Astrocyte (in vitro differentiated cells and primary cell): Measurements from ENCODE around the gene MORN3. TPM values are rescaled to one million over a fixed set of nuclear protein-coding genes. Genes with fewer than 3 reads are reported as not detected.

Experiments
- DNase-seq: peaks from one replicate; pipeline ENCODE4 v3.0.0-alpha.2; 2010; ENCODE audit warnings: low read depth
- FAIRE-seq: peaks from 2 replicates; lab custom pipeline; 2011; peaks lifted over from hg19 to GRCh38; lab: Jason Lieb, UNC
- H2AFZ ChIP-seq: 2 replicates; pipeline ENCODE4 v1.6.0; 2012; ENCODE audit warnings: low read depth, low read length, inconsistent platforms
- H3K27ac ChIP-seq: 2 replicates; pipeline ENCODE4 v1.5.1; 2011; ENCODE audit warnings: low read depth, low read length, inconsistent platforms
- H3K27me3 ChIP-seq: 2 replicates; pipeline ENCODE4 v1.6.0; 2011; ENCODE audit warnings: low read length, inconsistent platforms; ENCODE audit not compliant: insufficient read depth
- H3K36me3 ChIP-seq: 2 replicates; pipeline ENCODE4 v1.5.1; 2011; ENCODE audit warnings: low read length, inconsistent platforms; ENCODE audit not compliant: insufficient read depth
- H3K4me1 ChIP-seq: 2 replicates; pipeline ENCODE4 v1.5.1; 2011; ENCODE audit warnings: low read length, inconsistent platforms; ENCODE audit not compliant: insufficient read depth
- H3K4me2 ChIP-seq: 2 replicates; pipeline ENCODE4 v1.6.0; 2012; ENCODE audit warnings: low read length, inconsistent platforms
- H3K4me3 ChIP-seq: 2 replicates; pipeline ENCODE4 v1.5.1; 2011; ENCODE audit warnings: low read depth, mild to moderate bottlenecking, low read length, inconsistent platforms; ENCODE audit not compliant: insufficient read depth
- H3K79me2 ChIP-seq: 2 replicates; pipeline ENCODE4 v1.6.0; 2012; ENCODE audit warnings: mild to moderate bottlenecking, low read length, inconsistent platforms; ENCODE audit not compliant: insufficient read depth
- H3K9ac ChIP-seq: 2 replicates; pipeline ENCODE4 v1.6.0; 2012; ENCODE audit warnings: mild to moderate bottlenecking, low read length, inconsistent platforms
- H3K9me3 ChIP-seq: 2 replicates; pipeline ENCODE4 v1.5.1; 2012; ENCODE audit warnings: low read depth, mild to moderate bottlenecking, low read length, inconsistent platforms; ENCODE audit not compliant: insufficient read depth
- H4K20me1 ChIP-seq: 2 replicates; pipeline ENCODE4 v1.6.0; 2012; ENCODE audit warnings: low read length, inconsistent platforms; ENCODE audit not compliant: insufficient read depth
- H3K27ac Mint-ChIP-seq: one replicate; pipeline ENCODE4 v1.8.0; 2021; ENCODE audit warnings: mild to moderate bottlenecking, mixed read lengths; ENCODE audit not compliant: unreplicated experiment
- H3K27me3 Mint-ChIP-seq: one replicate; pipeline ENCODE4 v1.8.0; 2021; ENCODE audit warnings: low read depth, mixed read lengths; ENCODE audit not compliant: unreplicated experiment
- H3K36me3 Mint-ChIP-seq: one replicate; pipeline ENCODE4 v1.8.0; 2021; ENCODE audit warnings: low read depth, mixed read lengths; ENCODE audit not compliant: unreplicated experiment
- H3K4me1 Mint-ChIP-seq: one replicate; pipeline ENCODE4 v1.8.0; 2021; ENCODE audit warnings: low read depth, mixed read lengths; ENCODE audit not compliant: unreplicated experiment
- H3K4me3 Mint-ChIP-seq: one replicate; pipeline ENCODE4 v1.8.0; 2021; ENCODE audit warnings: mild to moderate bottlenecking, moderate library complexity, mixed read lengths; ENCODE audit not compliant: unreplicated experiment
- H3K9me3 Mint-ChIP-seq: one replicate; pipeline ENCODE4 v1.8.0; 2021; ENCODE audit warnings: mild to moderate bottlenecking, mixed read lengths; ENCODE audit not compliant: unreplicated experiment
- CTCF ChIP-seq: IDR thresholded peaks from 2 replicates; pipeline ENCODE4 v1.5.1; 2011; ENCODE audit warnings: low read depth, mild to moderate bottlenecking, inconsistent platforms, low read length, moderate library complexity; ENCODE audit not compliant: insufficient read depth
- EZH2 ChIP-seq: IDR thresholded peaks from 2 replicates; pipeline ENCODE4 v1.6.1; 2012; ENCODE audit warnings: mild to moderate bottlenecking, low read length, inconsistent platforms; ENCODE audit not compliant: insufficient read depth
- total RNA-seq: library from RNA; stranded (reverse); gene quantifications from 2 replicates; pipeline ENCODE4 v1.2.1, GENCODE V29; 2021

MORN3 gene
- total RNA-seq, 1 donor from 2014 or later = 0.36 TPM

GRCh38 chr12:121708313-121709063 lies 39.0 kb upstream of the MORN3 start:
- Histone ChIP-seq H3K4me1 (peaks cover 21% of the 10 kb centered on the region), H3K27ac (no peak overlapping the region), H3K79me2 (peaks cover 9% of the 10 kb centered on the region), H2AFZ (no peak overlapping the region), H4K20me1 (peaks cover 4% of the 10 kb centered on the region), H3K9ac (no peak overlapping the region), H3K4me2 (no peak overlapping the region), H3K36me3 (no peaks in the 10 kb centered on the region), H3K4me3 (no peak overlapping the region), H3K9me3 (no peaks in the 10 kb centered on the region), H3K27me3 (no peaks in the 10 kb centered on the region)
- Mint-ChIP-seq H3K4me1 (peaks cover 14% of the 10 kb centered on the region), H3K9me3 (peaks cover 17% of the 10 kb centered on the region), H3K4me3 (no peak overlapping the region), H3K27me3 (peaks cover 2% of the 10 kb centered on the region), H3K27ac (no peak overlapping the region), H3K36me3 (no peaks in the 10 kb centered on the region)
- DNase-seq = no peak
- FAIRE-seq = no peak
- no peak for TF ChIP-seq EZH2
- no peak for TF ChIP-seq CTCF

DNA sequence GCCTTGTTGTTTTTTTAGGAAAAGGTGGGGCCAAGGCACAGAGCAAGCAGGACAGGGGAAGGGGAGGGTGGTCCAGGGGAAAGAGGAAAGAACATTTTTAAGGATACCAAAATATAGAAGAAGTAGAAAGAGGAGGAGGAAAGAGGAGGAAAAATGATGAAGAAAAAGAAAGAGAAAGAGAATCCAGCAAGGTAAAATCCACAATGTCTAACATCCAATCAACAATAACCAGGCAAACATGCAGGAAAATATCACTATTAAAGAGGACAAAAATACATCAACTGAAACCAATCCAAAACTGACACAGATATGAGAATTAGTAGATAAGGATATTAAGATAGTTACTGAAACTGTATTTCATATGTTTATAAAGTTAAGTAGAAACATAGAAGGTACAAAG lies 36.1 kb upstream of the MORN3 start:
- Histone ChIP-seq H3K9me3 (no peaks in the 10 kb centered on the region), H3K4me2 (no peak overlapping the region), H3K4me3 (no peak overlapping the region), H3K36me3 (no peaks in the 10 kb centered on the region), H3K79me2 (no peaks in the 10 kb centered on the region), H3K27me3 (peaks cover 2% of the 10 kb centered on the region), H4K20me1 (no peaks in the 10 kb centered on the region), H2AFZ (no peak overlapping the region), H3K4me1 (peaks cover 6% of the 10 kb centered on the region), H3K27ac (no peak overlapping the region), H3K9ac (no peak overlapping the region)
- Mint-ChIP-seq H3K27me3 (peaks cover 4% of the 10 kb centered on the region), H3K4me3 (no peak overlapping the region), H3K36me3 (no peaks in the 10 kb centered on the region), H3K4me1 (peaks cover 9% of the 10 kb centered on the region), H3K27ac (no peak overlapping the region), H3K9me3 (peaks cover 12% of the 10 kb centered on the region)
- no peak for TF ChIP-seq EZH2
- TF ChIP-seq CTCF = no peak
- DNase-seq (no peak), FAIRE-seq (no peak)

DNA sequence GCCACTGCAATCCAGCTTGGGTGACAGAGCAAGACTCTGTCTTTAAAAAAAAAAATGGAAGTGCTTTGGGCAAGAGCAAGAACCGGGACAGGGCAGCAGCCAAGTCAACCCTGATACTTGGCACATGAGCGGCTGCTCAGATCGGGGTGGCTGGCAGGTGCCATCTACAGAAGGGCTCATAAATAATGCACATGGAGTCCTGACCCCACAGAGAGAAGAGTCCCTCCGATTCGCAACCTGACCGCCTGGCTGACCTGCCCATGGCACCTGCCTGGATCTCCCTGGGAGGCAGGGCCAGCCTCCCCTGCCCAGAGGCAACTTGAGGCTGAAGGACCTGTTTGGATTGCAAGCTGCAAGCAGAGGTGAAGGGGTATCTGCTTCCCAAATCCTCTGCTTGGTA lies 33.5 kb upstream of the MORN3 start:
- no peak for TF ChIP-seq EZH2
- no peak for TF ChIP-seq CTCF
- Mint-ChIP-seq H3K36me3 (no peaks in the 10 kb centered on the region), H3K27ac (no peak overlapping the region), H3K9me3 (peaks cover 9% of the 10 kb centered on the region), H3K27me3 (peaks cover 4% of the 10 kb centered on the region), H3K4me1 (no peaks in the 10 kb centered on the region), H3K4me3 (no peak overlapping the region)
- H3K9ac ChIP-seq = no peak overlapping the region
- no peaks in the 10 kb centered on the region for H3K79me2 ChIP-seq
- DNase-seq (no peak), FAIRE-seq (no peak)
- no peaks in the 10 kb centered on the region for H3K4me1 ChIP-seq
- H3K27ac ChIP-seq = no peak overlapping the region
- H2AFZ ChIP-seq = no peak overlapping the region
- no peaks in the 10 kb centered on the region for H4K20me1 ChIP-seq
- H3K36me3 ChIP-seq = no peaks in the 10 kb centered on the region
- no peak overlapping the region for H3K4me3 ChIP-seq
- peaks cover 2% of the 10 kb centered on the region for H3K27me3 ChIP-seq
- no peak overlapping the region for H3K4me2 ChIP-seq
- H3K9me3 ChIP-seq = no peaks in the 10 kb centered on the region
